Activated naive CD4-positive, alpha-beta T cell treated with anti-CD3 and anti-CD28 coated beads, Interleukin-2, amount 10 ng/mL, durations not matched to agents 7 days and 5 days (primary cell): ENCODE measurements around the gene MCC.

ENCODE experiments used
- CTCF ChIA-PET: fragments of 350-600 bp; sonication (Branson Sonifier 250); formaldehyde crosslinking; loops from one replicate; lab custom pipeline; 2021; ENCODE audit warnings: antibody characterized with exemption; lab: Charles Lee
- DNase-seq: peaks from one replicate; pipeline ENCODE4 v3.0.0-alpha.2; 2020
- H3K27ac Mint-ChIP-seq: one replicate; pipeline ENCODE4 v1.8.0; 2021; ENCODE audit warnings: mild to moderate bottlenecking, moderate library complexity, mixed read lengths
- H3K27me3 Mint-ChIP-seq: one replicate; pipeline ENCODE4 v1.8.0; 2021; ENCODE audit warnings: mild to moderate bottlenecking, mixed read lengths
- H3K36me3 Mint-ChIP-seq: one replicate; pipeline ENCODE4 v1.8.0; 2021; ENCODE audit warnings: mixed read lengths
- H3K4me1 Mint-ChIP-seq: one replicate; pipeline ENCODE4 v1.8.0; 2021; ENCODE audit warnings: mixed read lengths
- H3K4me3 Mint-ChIP-seq: one replicate; pipeline ENCODE4 v1.8.0; 2021; ENCODE audit warnings: mild to moderate bottlenecking, moderate library complexity, mixed read lengths
- H3K9me3 Mint-ChIP-seq: one replicate; pipeline ENCODE4 v1.8.0; 2021; ENCODE audit warnings: mixed read lengths

MCC gene

GRCh38 chr5:112995764-112996618, 492.3 kb downstream of the MCC start:
- H3K27me3 Mint-ChIP-seq, result no peaks in the 10 kb centered on the region
- H3K9me3 Mint-ChIP-seq, result no peaks in the 10 kb centered on the region
- no peak overlapping the region for H3K4me3 Mint-ChIP-seq
- DNase-seq, result peak; percentile 83
- H3K4me1 Mint-ChIP-seq, result peaks cover 9% of the 10 kb centered on the region
- peaks cover 34% of the 10 kb centered on the region for H3K36me3 Mint-ChIP-seq
- H3K27ac Mint-ChIP-seq, result no peak overlapping the region
- CTCF ChIA-PET, result interaction anchor here (0.7 to 4.5 kb wide), 53 partner anchors 9 to 609 kb away, joined by 3 to 42 read pairs (median 4); no protein-coding TSS in a partner anchor

- H3K4me3 Mint-ChIP-seq, result no peak overlapping the region
Observed at GRCh38 chr5:112986224-112986623, 502.0 kb downstream of the MCC start.

GRCh38 chr5:112983363-112983762, 504.9 kb downstream of the MCC start:
- CTCF ChIA-PET, result no interaction called here
- H3K36me3 Mint-ChIP-seq, result peaks cover 47% of the 10 kb centered on the region

More at GRCh38 chr5:112986224-112986623, 502.0 kb downstream of the MCC start:
- H3K36me3 Mint-ChIP-seq, result peaks cover 53% of the 10 kb centered on the region
- H3K27ac Mint-ChIP-seq, result no peak overlapping the region
- no peaks in the 10 kb centered on the region for H3K27me3 Mint-ChIP-seq
- H3K9me3 Mint-ChIP-seq, result no peaks in the 10 kb centered on the region
- DNase-seq, result no peak
- CTCF ChIA-PET, result interaction anchor here (0.6 to 4.9 kb wide), 4 partner anchors 10 to 33 kb away, joined by 3 to 35 read pairs (median 4); no protein-coding TSS in a partner anchor
- peaks cover 35% of the 10 kb centered on the region for H3K4me1 Mint-ChIP-seq

GRCh38 chr5:112979723-112980122, 508.5 kb downstream of the MCC start:
- CTCF ChIA-PET, result interaction anchor here (1.3 to 1.4 kb wide), 2 partner anchors 16 to 57 kb away, joined by 3 to 5 read pairs; no protein-coding TSS in a partner anchor
- H3K27me3 Mint-ChIP-seq, result peaks cover 4% of the 10 kb centered on the region
- H3K4me1 Mint-ChIP-seq, result peaks cover 65% of the 10 kb centered on the region
- H3K27ac Mint-ChIP-seq, result peak overlapping the region; percentile 53
- H3K9me3 Mint-ChIP-seq, result no peaks in the 10 kb centered on the region
- H3K4me3 Mint-ChIP-seq, result peak overlapping the region; percentile 69
- H3K36me3 Mint-ChIP-seq, result peaks cover 43% of the 10 kb centered on the region
- no peak for DNase-seq

More at GRCh38 chr5:112983363-112983762, 504.9 kb downstream of the MCC start:
- Mint-ChIP-seq H3K4me3 (no peak overlapping the region), H3K9me3 (no peaks in the 10 kb centered on the region), H3K27ac (no peak overlapping the region), H3K27me3 (no peaks in the 10 kb centered on the region), H3K4me1 (peaks cover 53% of the 10 kb centered on the region)
- DNase-seq, result no peak

- Mint-ChIP-seq H3K27ac (peak overlapping the region; percentile 98), H3K4me1 (peaks cover 59% of the 10 kb centered on the region), H3K27me3 (peaks cover 4% of the 10 kb centered on the region), H3K36me3 (peaks cover 37% of the 10 kb centered on the region), H3K4me3 (peak overlapping the region; percentile 96), H3K9me3 (no peaks in the 10 kb centered on the region)
- no peak for DNase-seq
- CTCF ChIA-PET, result interaction anchor here (1.0 to 1.3 kb wide), 3 partner anchors 14 to 56 kb away, joined by 3 to 5 read pairs (median 3); no protein-coding TSS in a partner anchor
Observed at GRCh38 chr5:112978836-112979235, 509.4 kb downstream of the MCC start.

- CTCF ChIA-PET, result no interaction called here
- H3K4me1 Mint-ChIP-seq, result peaks cover 52% of the 10 kb centered on the region
- DNase-seq, result no peak
- peaks cover 4% of the 10 kb centered on the region for H3K27me3 Mint-ChIP-seq
- peaks cover 27% of the 10 kb centered on the region for H3K36me3 Mint-ChIP-seq
- H3K27ac Mint-ChIP-seq, result peak overlapping the region; percentile 98
- peak overlapping the region; percentile 96 for H3K4me3 Mint-ChIP-seq
- H3K9me3 Mint-ChIP-seq, result no peaks in the 10 kb centered on the region
Observed at GRCh38 chr5:112977440-112977861, 510.8 kb downstream of the MCC start.

- CTCF ChIA-PET, result interaction anchor here (0.9 to 4.1 kb wide), 8 partner anchors 9 to 353 kb away, joined by 3 to 22 read pairs (median 4); partner anchors contain the start of gene REEP5
- Mint-ChIP-seq H3K4me1 (peaks cover 48% of the 10 kb centered on the region), H3K4me3 (peak within 1 kb of the TSS; percentile 96), H3K27ac (peak within 1 kb of the TSS; percentile 98), H3K27me3 (peaks cover 4% of the 10 kb centered on the region), H3K36me3 (peaks cover 22% of the 10 kb centered on the region), H3K9me3 (no peaks in the 10 kb centered on the region)
- peak; percentile 97 for DNase-seq
Observed at GRCh38 chr5:112976432-112977309, 511.6 kb downstream of the MCC start, which contains the start of gene DCP2. DCP2 (plus strand) TSS chr5:112976798; CDS start chr5:112976934, 136 bp downstream.

GRCh38 chr5:112975721-112976431, 512.4 kb downstream of the MCC start:
- H3K27me3 Mint-ChIP-seq, result peaks cover 4% of the 10 kb centered on the region
- peak overlapping the region; percentile 96 for H3K4me3 Mint-ChIP-seq
- H3K36me3 Mint-ChIP-seq, result peaks cover 16% of the 10 kb centered on the region
- peak overlapping the region; percentile 98 for H3K27ac Mint-ChIP-seq
- CTCF ChIA-PET, result interaction anchor here (0.9 to 4.1 kb wide), 9 partner anchors 8 to 354 kb away, joined by 3 to 22 read pairs (median 5); partner anchors contain the start of gene REEP5
- peaks cover 44% of the 10 kb centered on the region for H3K4me1 Mint-ChIP-seq
- H3K9me3 Mint-ChIP-seq, result no peaks in the 10 kb centered on the region
- no peak for DNase-seq

GRCh38 chr5:112974901-112975300, 513.4 kb downstream of the MCC start:
- Mint-ChIP-seq H3K4me3 (no peak overlapping the region), H3K36me3 (peaks cover 13% of the 10 kb centered on the region)

GRCh38 chr5:112973904-112974303, 514.3 kb downstream of the MCC start:
- no peak for DNase-seq
- H3K9me3 Mint-ChIP-seq, result no peaks in the 10 kb centered on the region
- no peak overlapping the region for H3K27ac Mint-ChIP-seq
- H3K36me3 Mint-ChIP-seq, result peaks cover 7% of the 10 kb centered on the region
- H3K4me1 Mint-ChIP-seq, result peaks cover 29% of the 10 kb centered on the region
- no peak overlapping the region for H3K4me3 Mint-ChIP-seq
- H3K27me3 Mint-ChIP-seq, result peaks cover 4% of the 10 kb centered on the region
- CTCF ChIA-PET, result interaction anchor here (0.6 to 4.1 kb wide), 4 partner anchors 21 to 79 kb away, joined by 3 to 22 read pairs (median 3); partner anchors contain the start of gene REEP5

More at GRCh38 chr5:112974901-112975300, 513.4 kb downstream of the MCC start:
- no peaks in the 10 kb centered on the region for H3K9me3 Mint-ChIP-seq
- CTCF ChIA-PET, result interaction anchor here (0.8 to 4.1 kb wide), 3 partner anchors 11 to 53 kb away, joined by 3 to 22 read pairs (median 5); partner anchors contain the start of gene REEP5
- H3K27me3 Mint-ChIP-seq, result peaks cover 4% of the 10 kb centered on the region
- peaks cover 37% of the 10 kb centered on the region for H3K4me1 Mint-ChIP-seq
- no peak overlapping the region for H3K27ac Mint-ChIP-seq
- no peak for DNase-seq

- H3K4me1 Mint-ChIP-seq, result peaks cover 20% of the 10 kb centered on the region
- no peaks in the 10 kb centered on the region for H3K9me3 Mint-ChIP-seq
- no peak overlapping the region for H3K27ac Mint-ChIP-seq
- peaks cover 3% of the 10 kb centered on the region for H3K36me3 Mint-ChIP-seq
- CTCF ChIA-PET, result interaction anchor here (1.0 to 4.1 kb wide), 2 partner anchors 51 to 78 kb away, joined by 3 to 22 read pairs; partner anchors contain the start of gene REEP5
- H3K4me3 Mint-ChIP-seq, result no peak overlapping the region
- peaks cover 4% of the 10 kb centered on the region for H3K27me3 Mint-ChIP-seq
- DNase-seq, result no peak
Observed at GRCh38 chr5:112973036-112973435, 515.2 kb downstream of the MCC start.
